GM10266 (cell line): ENCODE results near the gene GRIA1.

Source experiments
- DNase-seq: peaks from one replicate; pipeline ENCODE4 v3.0.0; 2012; ENCODE audit errors: extremely low spot score
- TF ChIP-seq, protein P1 (sequence below): IDR thresholded peaks from 2 replicates; pipeline ENCODE4 v1.5.1; 2012; ENCODE audit warnings: mild to moderate bottlenecking, low read depth; ENCODE audit not compliant: control insufficient read depth, insufficient read depth; ENCODE audit errors: missing control alignments

The GRIA1 gene

DNA sequence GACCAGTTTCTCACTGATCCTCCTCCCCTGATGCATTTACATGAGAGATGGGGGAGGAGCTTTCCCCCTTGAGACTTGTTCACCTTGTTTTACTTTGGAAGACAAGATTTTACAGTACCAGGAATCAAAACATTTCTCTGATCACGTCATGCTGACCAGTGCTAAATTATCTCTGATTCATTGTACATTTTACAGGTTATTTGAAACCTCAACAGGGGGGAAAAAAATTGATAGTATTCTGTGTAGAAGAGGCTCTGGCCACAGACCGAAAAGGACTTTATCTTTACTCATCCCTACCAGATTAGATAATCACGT, 133.9 kb downstream of the GRIA1 start:
- no peak for DNase-seq
- TF ChIP-seq, protein P1, sequence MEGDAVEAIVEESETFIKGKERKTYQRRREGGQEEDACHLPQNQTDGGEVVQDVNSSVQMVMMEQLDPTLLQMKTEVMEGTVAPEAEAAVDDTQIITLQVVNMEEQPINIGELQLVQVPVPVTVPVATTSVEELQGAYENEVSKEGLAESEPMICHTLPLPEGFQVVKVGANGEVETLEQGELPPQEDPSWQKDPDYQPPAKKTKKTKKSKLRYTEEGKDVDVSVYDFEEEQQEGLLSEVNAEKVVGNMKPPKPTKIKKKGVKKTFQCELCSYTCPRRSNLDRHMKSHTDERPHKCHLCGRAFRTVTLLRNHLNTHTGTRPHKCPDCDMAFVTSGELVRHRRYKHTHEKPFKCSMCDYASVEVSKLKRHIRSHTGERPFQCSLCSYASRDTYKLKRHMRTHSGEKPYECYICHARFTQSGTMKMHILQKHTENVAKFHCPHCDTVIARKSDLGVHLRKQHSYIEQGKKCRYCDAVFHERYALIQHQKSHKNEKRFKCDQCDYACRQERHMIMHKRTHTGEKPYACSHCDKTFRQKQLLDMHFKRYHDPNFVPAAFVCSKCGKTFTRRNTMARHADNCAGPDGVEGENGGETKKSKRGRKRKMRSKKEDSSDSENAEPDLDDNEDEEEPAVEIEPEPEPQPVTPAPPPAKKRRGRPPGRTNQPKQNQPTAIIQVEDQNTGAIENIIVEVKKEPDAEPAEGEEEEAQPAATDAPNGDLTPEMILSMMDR = no peak

DNA sequence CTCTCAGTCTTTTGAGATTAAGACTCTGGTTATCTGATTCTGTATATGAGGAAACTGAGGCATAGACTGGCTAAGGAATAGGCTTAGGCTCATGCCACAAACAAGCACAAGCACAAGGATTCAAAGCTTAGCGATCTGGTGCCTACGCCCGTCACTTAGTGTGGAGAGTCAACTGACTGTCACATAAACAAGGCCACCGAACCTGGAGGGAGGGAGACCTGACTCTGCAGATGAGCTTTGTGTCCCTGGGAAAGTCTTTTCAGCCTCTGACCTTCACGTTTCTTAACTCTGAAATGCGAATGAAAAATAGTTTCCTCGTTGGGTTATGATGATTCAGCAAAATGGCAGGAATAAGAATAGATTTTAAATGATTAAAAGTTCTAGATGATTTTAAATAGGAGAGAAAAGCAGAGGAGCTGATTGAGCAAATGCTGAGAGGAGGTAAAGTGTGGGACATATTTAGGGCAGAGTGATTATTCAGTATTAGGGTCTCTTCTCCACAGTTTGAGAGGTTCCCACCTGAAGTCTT, 135.4 kb downstream of the GRIA1 start:
- no peak for DNase-seq
- TF ChIP-seq, protein P1 = no peak

DNA sequence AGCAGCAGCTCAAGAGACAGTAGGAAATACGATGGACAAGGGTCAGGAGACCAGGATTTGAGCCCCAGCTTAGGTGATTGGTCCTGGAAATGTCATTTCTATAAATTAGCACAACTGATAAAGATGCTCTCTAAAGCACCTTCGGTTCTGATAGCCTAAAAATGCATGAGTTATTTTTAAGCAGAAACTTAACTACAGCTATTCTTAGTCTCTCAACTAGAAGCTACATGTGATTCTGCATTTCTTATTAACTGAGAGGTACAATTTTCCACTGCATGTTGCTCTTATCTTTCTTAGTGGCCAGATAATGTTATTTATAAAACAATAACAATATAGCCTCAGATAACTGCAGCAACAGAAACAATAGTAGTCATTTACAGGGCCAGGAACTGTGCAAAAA, 136.4 kb downstream of the GRIA1 start:
- DNase-seq = no peak

DNA sequence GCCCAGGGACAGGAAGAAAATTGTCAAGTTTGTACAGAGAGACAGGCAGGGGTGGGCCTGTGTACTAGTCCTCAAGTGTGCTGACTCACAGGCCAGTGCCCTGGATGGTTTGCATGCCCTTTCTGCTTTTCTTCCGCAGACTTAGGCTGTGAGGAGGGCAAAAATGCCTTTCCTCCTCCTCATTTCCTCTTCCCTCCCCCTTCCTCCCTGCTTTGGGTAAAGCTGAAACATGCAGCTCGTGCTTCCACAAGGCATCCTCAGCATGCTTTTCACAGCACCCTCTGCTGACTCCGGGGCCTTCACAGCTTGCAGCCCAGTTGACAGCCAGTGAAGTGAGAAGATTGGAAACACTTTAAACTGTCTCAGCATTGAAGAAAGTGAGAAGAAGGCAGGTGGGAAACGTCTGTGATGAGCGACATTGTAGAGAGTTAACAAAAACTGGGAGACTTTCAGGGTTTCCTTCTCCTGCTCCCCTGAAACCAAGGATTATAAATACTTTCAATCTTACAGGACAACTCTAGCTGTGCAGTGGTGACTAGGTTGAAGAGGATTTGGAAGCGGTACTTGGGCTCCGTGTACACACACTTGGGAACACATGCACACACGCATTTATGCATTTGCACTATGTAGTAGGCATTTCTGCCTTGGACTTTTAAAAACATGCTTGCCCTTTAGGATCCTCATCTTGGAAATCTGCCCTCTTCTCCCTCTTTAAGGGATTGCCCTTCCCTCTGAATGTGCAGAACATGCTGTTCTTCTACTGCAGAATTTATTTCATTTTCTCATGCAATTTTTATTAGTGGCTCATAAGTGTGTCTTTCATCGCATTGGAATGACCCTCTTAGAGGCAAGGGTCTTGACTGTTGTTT, 138.8 kb downstream of the GRIA1 start:
- TF ChIP-seq, protein P1 = no peak
- no peak for DNase-seq

More for the DNA sequence above, 136.4 kb downstream of the GRIA1 start:
- TF ChIP-seq, protein P1 = no peak

DNA sequence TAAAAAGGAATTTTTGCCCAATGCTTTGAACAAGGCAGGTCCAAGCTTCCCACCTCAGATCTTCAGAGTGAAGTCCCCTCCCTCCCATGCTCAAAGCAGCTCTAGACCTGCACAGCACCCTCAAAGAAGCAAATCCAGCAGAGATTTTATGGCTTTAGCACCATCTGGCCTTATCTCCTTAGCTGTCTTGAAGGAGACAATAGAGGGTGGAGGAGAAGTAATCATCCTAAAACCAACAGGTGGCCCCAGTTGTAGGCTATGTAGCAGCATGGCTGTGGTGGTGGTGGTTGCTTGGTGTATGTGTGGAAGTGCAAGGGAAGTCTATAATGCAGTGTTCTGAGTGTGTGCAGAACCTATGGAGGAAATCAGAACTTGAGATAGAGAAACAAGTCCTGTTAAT, 140.1 kb downstream of the GRIA1 start:
- no peak for DNase-seq
- TF ChIP-seq, protein P1 = no peak

DNA sequence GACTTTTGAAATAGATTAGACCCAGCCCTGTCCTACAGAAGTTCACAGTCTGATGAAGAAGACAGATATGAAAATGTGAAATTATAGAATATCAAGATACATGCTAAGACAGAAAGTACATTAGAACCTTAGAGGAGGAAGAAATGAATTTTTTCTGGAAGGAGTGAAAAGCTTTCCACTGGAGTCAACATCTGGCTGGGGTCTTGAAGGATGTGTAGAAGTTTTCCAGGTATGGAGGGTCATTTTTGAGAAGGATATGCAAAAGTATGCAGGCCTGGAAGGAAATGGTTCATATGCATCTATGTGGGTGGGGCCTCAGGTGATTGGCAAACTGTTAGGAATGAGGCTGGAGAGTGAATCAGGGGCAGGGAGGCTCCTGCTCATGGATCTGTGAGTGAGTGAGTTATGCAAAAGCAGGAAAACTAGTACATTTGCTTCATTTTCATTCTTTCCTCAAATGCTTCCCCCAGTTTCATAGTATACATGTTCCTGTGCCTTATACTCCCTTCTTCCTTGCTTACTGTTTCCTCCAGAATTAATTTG, 142.3 kb downstream of the GRIA1 start:
- DNase-seq = no peak
- TF ChIP-seq, protein P1 = no peak
